Parathyroid adenoma (tissue), 2 donors: Measurements from ENCODE around the gene ARHGDIB.

Experiments used
- H2AFZ ChIP-seq: fragments of 300-600 bp; sonication (generic); one replicate; pipeline ENCODE4 v1.7.0; 2017; ENCODE audit warnings: antibody characterized with exemption, mild to moderate bottlenecking
- H3K27ac ChIP-seq: fragments of 300-600 bp; sonication (generic); one replicate; pipeline ENCODE4 v1.7.0; 2017
- H3K27me3 ChIP-seq: fragments of 300-600 bp; sonication (generic); one replicate; pipeline ENCODE4 v1.7.0; 2017; ENCODE audit warnings: low read length; ENCODE audit not compliant: control insufficient read depth, insufficient read depth
- H3K36me3 ChIP-seq: fragments of 300-600 bp; sonication (generic); one replicate; pipeline ENCODE4 v1.7.0; 2017; ENCODE audit warnings: low read length; ENCODE audit not compliant: control insufficient read depth, insufficient read depth
- H3K4me1 ChIP-seq: fragments of 300-600 bp; sonication (generic); one replicate; pipeline ENCODE4 v1.7.0; 2017; ENCODE audit warnings: control low read depth
- H3K4me2 ChIP-seq: fragments of 300-600 bp; sonication (generic); one replicate; pipeline ENCODE4 v1.7.0; 2017; ENCODE audit warnings: low read length
- H3K4me3 ChIP-seq: fragments of 300-600 bp; sonication (generic); one replicate; pipeline ENCODE4 v1.7.0; 2017; ENCODE audit warnings: low read depth, low read length
- H3K79me2 ChIP-seq: fragments of 300-600 bp; sonication (generic); one replicate; pipeline ENCODE4 v1.7.0; 2017; ENCODE audit warnings: control low read depth
- H3K9ac ChIP-seq: fragments of 300-600 bp; sonication (generic); one replicate; pipeline ENCODE4 v1.7.0; 2017; ENCODE audit warnings: mild to moderate bottlenecking
- H3K9me3 ChIP-seq: fragments of 300-600 bp; sonication (generic); one replicate; pipeline ENCODE4 v1.7.0; 2017; ENCODE audit warnings: low read length; ENCODE audit not compliant: control insufficient read depth
- TF ChIP-seq, protein P1 (sequence below): fragments of 300-600 bp; sonication (generic); IDR thresholded peaks from one replicate; pipeline ENCODE4 v1.7.0; 2017; ENCODE audit warnings: antibody characterized with exemption, mild to moderate bottlenecking
- donor health status: primary hyperparathyroidism.

ARHGDIB gene

DNA sequence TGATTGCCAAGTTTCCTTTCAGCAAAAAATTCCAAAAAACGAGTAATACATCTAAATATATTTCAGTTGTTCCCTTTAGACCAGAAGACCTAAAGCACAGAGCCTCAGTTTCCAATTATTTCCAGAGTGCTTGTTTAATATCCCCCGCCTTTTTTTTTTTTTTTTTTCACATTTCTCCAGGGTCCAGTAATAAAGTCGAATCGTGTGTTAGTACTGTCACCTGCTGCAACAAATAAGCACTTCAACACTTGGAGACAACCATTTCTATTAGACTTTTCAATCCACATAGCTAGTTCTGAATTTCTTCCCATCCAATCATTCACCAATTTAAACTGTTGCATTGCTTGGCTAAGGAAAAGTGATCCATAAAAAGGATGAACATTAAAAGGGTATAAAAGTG is 25.0 kb upstream of the ARHGDIB start:
- H3K4me2 ChIP-seq: no peak overlapping the region
- TF ChIP-seq, protein P1, sequence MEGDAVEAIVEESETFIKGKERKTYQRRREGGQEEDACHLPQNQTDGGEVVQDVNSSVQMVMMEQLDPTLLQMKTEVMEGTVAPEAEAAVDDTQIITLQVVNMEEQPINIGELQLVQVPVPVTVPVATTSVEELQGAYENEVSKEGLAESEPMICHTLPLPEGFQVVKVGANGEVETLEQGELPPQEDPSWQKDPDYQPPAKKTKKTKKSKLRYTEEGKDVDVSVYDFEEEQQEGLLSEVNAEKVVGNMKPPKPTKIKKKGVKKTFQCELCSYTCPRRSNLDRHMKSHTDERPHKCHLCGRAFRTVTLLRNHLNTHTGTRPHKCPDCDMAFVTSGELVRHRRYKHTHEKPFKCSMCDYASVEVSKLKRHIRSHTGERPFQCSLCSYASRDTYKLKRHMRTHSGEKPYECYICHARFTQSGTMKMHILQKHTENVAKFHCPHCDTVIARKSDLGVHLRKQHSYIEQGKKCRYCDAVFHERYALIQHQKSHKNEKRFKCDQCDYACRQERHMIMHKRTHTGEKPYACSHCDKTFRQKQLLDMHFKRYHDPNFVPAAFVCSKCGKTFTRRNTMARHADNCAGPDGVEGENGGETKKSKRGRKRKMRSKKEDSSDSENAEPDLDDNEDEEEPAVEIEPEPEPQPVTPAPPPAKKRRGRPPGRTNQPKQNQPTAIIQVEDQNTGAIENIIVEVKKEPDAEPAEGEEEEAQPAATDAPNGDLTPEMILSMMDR: no peak
- H3K27me3 ChIP-seq: no peaks in the 10 kb centered on the region
- H2AFZ ChIP-seq: no peak overlapping the region
- H3K4me3 ChIP-seq: no peak overlapping the region
- H3K27ac ChIP-seq: no peak overlapping the region
- H3K36me3 ChIP-seq: no peaks in the 10 kb centered on the region
- no peaks in the 10 kb centered on the region for H3K4me1 ChIP-seq
- no peaks in the 10 kb centered on the region for H3K9me3 ChIP-seq
- no peak overlapping the region for H3K9ac ChIP-seq
- no peaks in the 10 kb centered on the region for H3K79me2 ChIP-seq

GRCh38 chr12:14984766-14985285 is 23.4 kb upstream of the ARHGDIB start:
- Histone ChIP-seq H3K79me2 (no peaks in the 10 kb centered on the region), H3K9ac (no peak overlapping the region), H3K4me2 (no peak overlapping the region), H3K27ac (no peak overlapping the region), H3K27me3 (no peaks in the 10 kb centered on the region), H3K4me3 (no peak overlapping the region), H3K4me1 (no peaks in the 10 kb centered on the region), H3K9me3 (no peaks in the 10 kb centered on the region), H3K36me3 (no peaks in the 10 kb centered on the region), H2AFZ (no peak overlapping the region)
- TF ChIP-seq, protein P1: no peak

DNA sequence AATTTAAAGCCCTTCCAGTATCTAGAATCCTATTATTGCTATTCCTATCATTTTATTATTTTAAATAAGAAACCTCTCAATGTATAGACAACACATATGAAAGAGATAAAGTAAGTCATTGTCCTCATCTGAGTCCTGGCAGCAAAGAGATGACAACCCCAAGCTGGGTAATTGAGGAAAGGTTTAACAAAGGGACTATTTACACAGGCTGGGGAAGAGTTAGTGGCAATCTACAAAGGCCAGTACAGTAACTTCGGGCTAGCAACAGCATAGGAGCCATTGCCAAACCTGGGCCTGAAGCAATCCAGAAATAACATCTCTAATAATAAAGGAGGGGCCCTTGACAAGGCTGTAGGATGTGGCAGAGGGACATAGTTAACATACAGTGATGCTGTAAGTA is 22.6 kb upstream of the ARHGDIB start:
- Histone ChIP-seq H3K27ac (no peak overlapping the region), H3K4me2 (no peak overlapping the region), H3K4me1 (no peaks in the 10 kb centered on the region), H3K9ac (no peak overlapping the region), H2AFZ (no peak overlapping the region), H3K79me2 (no peaks in the 10 kb centered on the region), H3K36me3 (no peaks in the 10 kb centered on the region), H3K27me3 (no peaks in the 10 kb centered on the region), H3K9me3 (no peaks in the 10 kb centered on the region), H3K4me3 (no peak overlapping the region)
- TF ChIP-seq, protein P1: no peak

GRCh38 chr12:14982991-14983390 is 21.6 kb upstream of the ARHGDIB start:
- no peak overlapping the region for H3K4me3 ChIP-seq
- TF ChIP-seq, protein P1: no peak
- no peak overlapping the region for H3K27ac ChIP-seq
- no peak overlapping the region for H3K4me2 ChIP-seq
- H3K4me1 ChIP-seq: no peaks in the 10 kb centered on the region
- H3K36me3 ChIP-seq: no peaks in the 10 kb centered on the region
- no peak overlapping the region for H3K9ac ChIP-seq
- H2AFZ ChIP-seq: no peak overlapping the region
- no peaks in the 10 kb centered on the region for H3K9me3 ChIP-seq
- H3K27me3 ChIP-seq: no peaks in the 10 kb centered on the region
- H3K79me2 ChIP-seq: no peaks in the 10 kb centered on the region

DNA sequence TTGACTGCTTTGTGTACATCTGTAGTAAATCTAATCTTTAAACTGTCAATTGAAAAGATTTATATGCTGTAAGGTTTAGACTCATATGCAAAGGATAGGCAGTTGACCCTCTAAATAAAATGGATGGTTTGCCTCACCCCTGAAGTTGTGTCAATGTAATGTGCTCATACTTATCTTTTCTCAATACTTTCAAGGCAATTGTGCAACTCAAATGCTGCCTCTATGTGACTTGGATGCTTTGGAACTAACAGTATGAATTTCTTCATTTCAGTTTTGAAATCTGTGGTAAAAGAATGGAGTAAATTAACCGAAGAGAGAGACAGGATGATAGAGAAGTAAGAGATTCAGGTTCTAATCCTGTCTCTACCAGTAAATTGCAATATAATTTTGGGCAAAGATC is 21.2 kb upstream of the ARHGDIB start:
- Histone ChIP-seq H3K27ac (no peak overlapping the region), H3K27me3 (no peaks in the 10 kb centered on the region)

More for the DNA sequence above, 21.2 kb upstream of the ARHGDIB start:
- H3K4me1 ChIP-seq: no peaks in the 10 kb centered on the region
- H3K9ac ChIP-seq: no peak overlapping the region
- no peaks in the 10 kb centered on the region for H3K79me2 ChIP-seq
- H3K4me2 ChIP-seq: no peak overlapping the region
- no peak overlapping the region for H2AFZ ChIP-seq
- TF ChIP-seq, protein P1: no peak
- no peak overlapping the region for H3K4me3 ChIP-seq
- no peaks in the 10 kb centered on the region for H3K9me3 ChIP-seq
- no peaks in the 10 kb centered on the region for H3K36me3 ChIP-seq
